ENCODE results near the gene OSBPL5.

OSBPL5 gene

DNA sequence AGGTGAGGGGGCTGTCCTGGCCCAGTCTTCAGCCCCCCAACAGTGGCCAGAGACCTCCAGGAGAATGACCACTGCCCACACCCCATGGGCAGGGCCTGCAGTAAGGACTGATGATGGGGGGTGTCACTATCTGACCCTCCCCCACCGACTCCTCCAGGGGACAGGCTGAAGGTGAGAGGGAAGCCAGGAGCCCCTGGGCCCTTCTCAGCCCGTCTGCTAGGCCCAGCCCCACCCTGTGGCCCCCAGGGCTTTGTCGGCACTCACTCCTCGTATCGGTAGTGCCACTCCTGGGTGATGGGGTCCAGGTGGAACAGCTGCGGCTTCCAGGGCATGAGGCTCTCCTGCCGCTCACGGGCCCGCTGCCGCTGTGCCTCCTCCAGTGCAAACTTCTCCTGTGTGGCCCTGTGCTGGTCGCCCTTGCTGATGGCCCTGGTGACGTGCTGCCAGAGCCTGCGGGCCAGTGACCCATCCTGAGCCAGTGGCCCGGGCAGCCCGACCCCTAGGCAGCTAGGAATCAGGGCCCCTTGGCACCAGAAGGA, 72.4 kb downstream of the OSBPL5 start:
- no peak overlapping the region for H3K9ac ChIP-seq (ENCODE audit: low read depth, low read length, poor library complexity, severe bottlenecking)
- H4K20me1 ChIP-seq (ENCODE audit: insufficient read depth, low read length, poor library complexity, severe bottlenecking), result no peaks in the 10 kb centered on the region
- H3K4me3 ChIP-seq (ENCODE audit: low read length, poor library complexity, severe bottlenecking), result no peak overlapping the region
- H3K27me3 ChIP-seq (ENCODE audit: insufficient read depth, low read length, poor library complexity, severe bottlenecking), result no peaks in the 10 kb centered on the region
- no peaks in the 10 kb centered on the region for H3K4me1 ChIP-seq (ENCODE audit: insufficient read depth, low read length, poor library complexity, severe bottlenecking)
- H2AFZ ChIP-seq (ENCODE audit: low read length), result no peak overlapping the region
- no peak overlapping the region for H3K4me2 ChIP-seq (ENCODE audit: low read depth, low read length, poor library complexity, severe bottlenecking)
- no peaks in the 10 kb centered on the region for H3F3A ChIP-seq (ENCODE audit: low read depth)
- no peaks in the 10 kb centered on the region for H3K79me2 ChIP-seq (ENCODE audit: insufficient read depth, low read length)
- H3K36me3 ChIP-seq (ENCODE audit: insufficient read depth, low read length), result no peaks in the 10 kb centered on the region; the same call in 1 of the 2 replicates
- TF ChIP-seq EZH2phosphoT487 (IDR thresholded peaks at IDR 0.05; ENCODE audit: borderline replicate concordance), result no peak
- TF ChIP-seq CTCF (conservative IDR thresholded peaks at IDR 0.05; ENCODE audit: low read length), result no peak
- no peaks in the 10 kb centered on the region for H3K9me2 ChIP-seq (replicated peaks; ENCODE audit: low read depth, low read length)
- H3K9me3 ChIP-seq (ENCODE audit: insufficient read depth, low read depth, low read length), result no peaks in the 10 kb centered on the region

DNA sequence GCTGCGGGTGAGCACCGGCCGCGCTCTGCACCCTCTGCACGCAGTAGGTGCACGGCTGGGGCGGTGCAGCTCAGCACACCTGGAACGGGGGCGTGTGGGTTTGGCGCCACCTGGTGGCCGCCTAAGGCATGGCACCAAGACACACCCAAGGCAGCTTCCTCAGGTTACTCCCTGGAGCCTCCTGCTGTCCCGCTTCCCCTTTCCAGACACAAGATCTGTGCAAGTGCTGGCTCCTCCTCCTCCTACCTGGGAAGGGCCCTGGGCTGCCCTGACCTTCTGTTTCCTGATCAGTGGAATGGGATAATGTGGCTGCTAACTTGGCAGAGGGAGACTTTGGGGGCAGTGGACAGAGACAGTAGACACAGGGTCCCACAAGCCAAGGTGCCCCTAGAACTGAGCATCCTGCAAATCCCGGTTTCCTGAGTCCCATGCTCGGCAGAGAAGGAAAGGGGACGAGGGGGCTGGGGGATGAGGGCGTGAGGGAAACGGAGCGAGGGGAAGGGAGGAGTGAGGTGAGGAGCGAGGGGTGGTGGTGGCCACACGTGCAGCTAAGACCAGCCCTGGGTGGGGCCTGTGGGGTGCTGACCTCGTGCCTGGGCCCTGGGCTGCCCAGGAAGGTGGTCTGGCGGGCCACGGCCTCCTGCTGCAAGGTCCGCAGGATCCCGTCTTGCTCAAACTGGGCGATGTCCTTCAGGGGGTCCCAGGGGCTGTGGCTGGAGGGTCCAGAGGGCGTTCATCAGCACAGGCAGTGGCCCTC, 73.1 kb downstream of the OSBPL5 start:
- H3K4me3 ChIP-seq (ENCODE audit: low read length, poor library complexity, severe bottlenecking), result no peak overlapping the region
- H3K4me1 ChIP-seq (ENCODE audit: insufficient read depth, low read length, poor library complexity, severe bottlenecking), result no peaks in the 10 kb centered on the region
- H3K9me3 ChIP-seq (ENCODE audit: insufficient read depth, low read depth, low read length), result no peaks in the 10 kb centered on the region
- no peaks in the 10 kb centered on the region; the same call in 1 of the 2 replicates for H3K36me3 ChIP-seq (ENCODE audit: insufficient read depth, low read length)
- H2AFZ ChIP-seq (ENCODE audit: low read length), result no peak overlapping the region
- H4K20me1 ChIP-seq (ENCODE audit: insufficient read depth, low read length, poor library complexity, severe bottlenecking), result no peaks in the 10 kb centered on the region
- no peaks in the 10 kb centered on the region for H3K9me2 ChIP-seq (replicated peaks; ENCODE audit: low read depth, low read length)
- no peaks in the 10 kb centered on the region for H3K79me2 ChIP-seq (ENCODE audit: insufficient read depth, low read length)
- TF ChIP-seq EZH2phosphoT487 (IDR thresholded peaks at IDR 0.05; ENCODE audit: borderline replicate concordance), result no peak
- TF ChIP-seq CTCF (conservative IDR thresholded peaks at IDR 0.05; ENCODE audit: low read length), result peak; percentile 99
- no peak overlapping the region for H3K9ac ChIP-seq (ENCODE audit: low read depth, low read length, poor library complexity, severe bottlenecking)
- no peaks in the 10 kb centered on the region for H3K27me3 ChIP-seq (ENCODE audit: insufficient read depth, low read length, poor library complexity, severe bottlenecking)
- H3F3A ChIP-seq (ENCODE audit: low read depth), result no peaks in the 10 kb centered on the region
- H3K4me2 ChIP-seq (ENCODE audit: low read depth, low read length, poor library complexity, severe bottlenecking), result no peak overlapping the region

- Histone ChIP-seq H3K9me2 (replicated peaks; ENCODE audit: low read depth, low read length) (no peaks in the 10 kb centered on the region), H3K4me1 (ENCODE audit: insufficient read depth, low read length, poor library complexity, severe bottlenecking) (no peaks in the 10 kb centered on the region), H3K9me3 (ENCODE audit: insufficient read depth, low read depth, low read length) (no peaks in the 10 kb centered on the region), H3K4me2 (ENCODE audit: low read depth, low read length, poor library complexity, severe bottlenecking) (no peak overlapping the region), H2AFZ (ENCODE audit: low read length) (no peak overlapping the region), H3K9ac (ENCODE audit: low read depth, low read length, poor library complexity, severe bottlenecking) (no peak overlapping the region), H3K79me2 (ENCODE audit: insufficient read depth, low read length) (no peaks in the 10 kb centered on the region), H3K36me3 (ENCODE audit: insufficient read depth, low read length) (no peaks in the 10 kb centered on the region; the same call in 1 of the 2 replicates), H4K20me1 (ENCODE audit: insufficient read depth, low read length, poor library complexity, severe bottlenecking) (no peaks in the 10 kb centered on the region), H3K4me3 (ENCODE audit: low read length, poor library complexity, severe bottlenecking) (no peak overlapping the region), H3K27me3 (ENCODE audit: insufficient read depth, low read length, poor library complexity, severe bottlenecking) (no peaks in the 10 kb centered on the region), H3F3A (ENCODE audit: low read depth) (no peaks in the 10 kb centered on the region)
- no peak for TF ChIP-seq CTCF (conservative IDR thresholded peaks at IDR 0.05; ENCODE audit: low read length)
- no peak for TF ChIP-seq EZH2phosphoT487 (IDR thresholded peaks at IDR 0.05; ENCODE audit: borderline replicate concordance)
Observed at GRCh38 chr11:3091081-3091845, 73.8 kb downstream of the OSBPL5 start.

Data from Loucy (cell line).